ENCODE measurements around the gene ZNF598.
"Not testable (repeated sequence)": the region's sequence is repeated elsewhere in the genome, so short reads cannot be mapped to it uniquely, and the experiment has no call there.

Gene ZNF598

DNA sequence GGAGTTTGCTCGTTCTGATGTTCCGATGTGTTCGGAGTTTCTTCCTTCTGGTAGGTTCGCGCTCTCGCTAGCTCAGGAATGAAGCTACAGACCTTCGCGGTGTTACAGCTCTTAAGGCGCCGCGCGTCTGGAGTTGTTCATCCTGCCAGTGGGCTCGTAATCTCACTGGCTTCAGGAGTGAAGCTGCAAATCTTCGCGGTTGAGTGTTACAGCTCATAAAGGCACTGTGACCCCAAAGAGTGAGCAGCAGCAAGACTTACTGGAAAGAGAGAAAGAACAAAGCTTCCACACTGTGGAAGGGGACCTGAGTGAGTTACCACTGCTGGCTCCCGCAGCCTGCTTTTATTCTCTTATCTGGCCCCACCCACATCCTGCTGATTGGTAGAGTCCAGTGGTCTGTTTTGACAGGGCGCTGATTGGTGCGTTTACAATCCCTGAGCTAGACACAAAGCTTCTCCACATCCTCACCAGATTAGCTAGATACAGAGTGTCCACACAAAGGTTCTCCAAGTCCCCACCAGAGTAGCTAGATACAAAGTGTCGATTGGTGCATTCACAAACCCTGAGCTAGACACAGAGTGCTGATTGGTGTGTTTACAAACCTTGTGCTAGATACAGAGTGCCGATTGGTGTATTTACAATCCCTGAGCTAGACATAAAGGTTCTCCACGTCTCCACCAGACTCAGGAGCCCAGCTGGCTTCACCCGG is 52.0 kb downstream of the ZNF598 start:
- DNase-seq = not testable (repeated sequence)

- no peak for DNase-seq
Measured at GRCh38 chr16:1953734-1954133, 55.9 kb downstream of the ZNF598 start.

GRCh38 chr16:1950559-1950958 is 59.1 kb downstream of the ZNF598 start:
- no peak for DNase-seq

- DNase-seq = no peak
Measured at GRCh38 chr16:1950047-1950446, 59.6 kb downstream of the ZNF598 start.

- no peak for DNase-seq
Measured at GRCh38 chr16:1949507-1949906, 60.1 kb downstream of the ZNF598 start.

All from fibroblast of skin of scalp (primary cell).